K562 (cell line): ENCODE measurements around the gene SLC6A6. TPM values are rescaled to one million over a fixed set of nuclear protein-coding genes. Genes with fewer than 3 reads are reported as not detected.

Source experiments
- CHD4 ChIP-seq: fragments of 200-600 bp; sonication (generic); IDR thresholded peaks from 3 replicates; pipeline ENCODE4 v1.6.1; 2012; ENCODE audit warnings: low read depth, mild to moderate bottlenecking, mixed read lengths, low read length, inconsistent platforms; ENCODE audit not compliant: insufficient read depth, insufficient replicate concordance, poor library complexity, severe bottlenecking
- CTBP1 ChIP-seq: fragments of 450-650 bp; IDR thresholded peaks from 2 replicates; pipeline ENCODE4 v1.6.1; 2016; ENCODE audit warnings: borderline replicate concordance
- EZH2 ChIP-seq: IDR thresholded peaks from 2 replicates; pipeline ENCODE4 v1.6.1; 2012; ENCODE audit warnings: low read depth, mild to moderate bottlenecking, inconsistent platforms, low read length, borderline replicate concordance
- FOXK2 ChIP-seq, 2 experiments: fragments of 450-650 bp; IDR thresholded peaks in 1 of 2; conservative IDR thresholded peaks in 1 of 2; 2 replicates each; pipeline ENCODE4 v1.6.1; 2016; ENCODE audit warnings: low read depth in 2 of 2, mild to moderate bottlenecking in 1 of 2
- ILF3 ChIP-seq: fragments of 450-650 bp; IDR thresholded peaks from 2 replicates; pipeline ENCODE4 v1.6.1; 2018; ENCODE audit warnings: antibody characterized with exemption, mild to moderate bottlenecking, moderate library complexity, borderline replicate concordance
- MCM7 ChIP-seq, 2 experiments: fragments of 450-650 bp; IDR thresholded peaks; 2 replicates each; pipeline ENCODE4 v1.6.1; 2016 to 2018
- MTF1 ChIP-seq: fragments of 250-450 bp; sonication (Bioruptor Pico); IDR thresholded peaks from 2 replicates; pipeline ENCODE4 v1.9.0; 2021; ENCODE audit warnings: moderate library complexity, mild to moderate bottlenecking, inconsistent platforms, borderline replicate concordance
- MYNN ChIP-seq, 2 experiments: sonication (generic); formaldehyde crosslinking in 1 of 2; IDR thresholded peaks; 2 replicates each; pipeline versions ENCODE4 v1.5.0 to v1.6.1; 2016 to 2020; ENCODE audit warnings: antibody characterized with exemption in 1 of 2, missing genetic modification reagents in 1 of 2
- RAD51 ChIP-seq: fragments of 450-650 bp; IDR thresholded peaks from 2 replicates; pipeline ENCODE4 v1.7.1; 2016; ENCODE audit warnings: low read depth, mild to moderate bottlenecking, borderline replicate concordance
- RBM34 ChIP-seq: fragments of 200-400 bp; formaldehyde crosslinking; IDR thresholded peaks from 2 replicates; pipeline ENCODE4 v1.6.1; 2018; ENCODE audit warnings: low read length, borderline replicate concordance; ENCODE audit not compliant: insufficient read depth
- SAP30 ChIP-seq: fragments of 200-600 bp; sonication (generic); IDR thresholded peaks from 2 replicates; pipeline ENCODE4 v1.6.1; 2012; ENCODE audit warnings: borderline replicate concordance, low read depth, mild to moderate bottlenecking, moderate library complexity, low read length, control low read depth, inconsistent platforms; ENCODE audit not compliant: insufficient read depth, poor library complexity, severe bottlenecking
- SIN3A ChIP-seq, 2 experiments: fragments of 150-350 bp in 1 of 2; IDR thresholded peaks; 2 replicates each; pipeline ENCODE4 v1.6.1; 2011 to 2016; ENCODE audit warnings: borderline replicate concordance in 2 of 2, low read depth in 2 of 2, low read length in 2 of 2, mild to moderate bottlenecking in 2 of 2, moderate library complexity in 2 of 2; ENCODE audit not compliant: control insufficient read depth in 1 of 2
- SMARCC2 ChIP-seq: fragments of 450-650 bp; IDR thresholded peaks from 2 replicates; pipeline ENCODE4 v1.6.1; 2017; ENCODE audit warnings: antibody characterized with exemption, moderate library complexity, mild to moderate bottlenecking, low read depth
- TEAD1 ChIP-seq, 2 experiments: fragments of 450-650 bp in 1 of 2; sonication (generic) in 1 of 2; formaldehyde crosslinking; IDR thresholded peaks; 2 replicates each; pipeline versions ENCODE4 v1.4.0 to v1.8.0; 2020 to 2022; ENCODE audit warnings: mild to moderate bottlenecking in 2 of 2, missing genetic modification reagents in 1 of 2
- WHSC1 ChIP-seq: IDR thresholded peaks from one replicate; pipeline ENCODE4 v1.6.1; 2012; ENCODE audit warnings: low read length, control low read depth, inconsistent platforms
- YY1 ChIP-seq, 3 experiments: IDR thresholded peaks; 2 replicates each; pipeline ENCODE4 v1.6.1; 2011; ENCODE audit warnings: low read length in 2 of 3, mild to moderate bottlenecking in 2 of 3, moderate library complexity in 2 of 3, borderline replicate concordance in 1 of 3, control low read depth in 1 of 3, low read depth in 1 of 3; ENCODE audit not compliant: insufficient read depth in 3 of 3, insufficient replicate concordance in 2 of 3, control insufficient read depth in 1 of 3, insufficient read length in 1 of 3; ENCODE audit errors: extremely low read depth in 1 of 3
- ZFP91 ChIP-seq: sonication (generic); formaldehyde crosslinking; IDR thresholded peaks from 2 replicates; pipeline ENCODE4 v1.8.0; 2022; ENCODE audit warnings: mild to moderate bottlenecking, missing genetic modification reagents
- ZNF263 ChIP-seq: sonication (generic); formaldehyde crosslinking; IDR thresholded peaks from 2 replicates; pipeline ENCODE4 v1.8.0; 2022; ENCODE audit warnings: mild to moderate bottlenecking, missing genetic modification reagents, borderline replicate concordance
- ZNF589 ChIP-seq: fragments of 200-800 bp; sonication (Bioruptor generic); IDR thresholded peaks from 2 replicates; pipeline ENCODE4 v1.6.1; 2016; ENCODE audit warnings: low read depth, missing genetic modification characterization, missing compliant biosample characterization
- polyA plus RNA-seq, 8 experiments: library from polyadenylated mRNA; depleted of rRNA in 4 of 8; stranded (reverse) in 5 of 8; unstranded in 3 of 8; fragments of >200 nt; fragmentation: Nextera tagmentation in 2 of 8; fragmentation: Illumina TruSeq in 1 of 8; extraction: Ambion mirVana in 2 of 8; extraction: Trizol in 1 of 8; gene quantifications; 2 replicates each; pipeline versions ENCODE4 v1.2.1 to v1.2.3, GENCODE V29; 2011 to 2014; ENCODE audit warnings: inconsistent platforms in 1 of 8, missing spikeins in 1 of 8
- total RNA-seq, 7 experiments: library from RNA; depleted of rRNA in 6 of 7; stranded (reverse); fragments of >200 nt in 6 of 7; fragmentation: Illumina TruSeq in 2 of 7; extraction: Trizol in 2 of 7; gene quantifications; 2 replicates each; pipeline versions ENCODE4 v1.2.1 to v1.2.3, GENCODE V29; 2011 to 2021; ENCODE audit warnings: low replicate concordance in 1 of 7
- TF ChIP-seq, protein P1 (sequence below): fragments of 450-650 bp; IDR thresholded peaks from 2 replicates; pipeline ENCODE4 v1.7.1; 2018; ENCODE audit warnings: mild to moderate bottlenecking, low read depth; ENCODE audit not compliant: partially characterized antibody

The SLC6A6 gene
- total and polyA plus RNA-seq, 9 of the 15 experiments (the other 6 are each of a cell fraction or from before 2014, with no cell fraction given), result 12.3 to 203 (median 93.2) TPM

- no peak; a peak in 1 of 4 replicates for TF ChIP-seq TEAD1 (CRISPR knock-in tag; IDR thresholded peaks at IDR 0.05)
- peak in 2 of 3 experiments; percentile 16 to 38 for TF ChIP-seq YY1 (IDR thresholded peaks at IDR 0.05; ENCODE audit: borderline replicate concordance in 1 of 3, control insufficient read depth in 1 of 3, extremely low read depth in 1 of 3, insufficient read depth in 3 of 3, insufficient read length in 1 of 3, insufficient replicate concordance in 2 of 3, low read depth in 1 of 3, low read length in 2 of 3)
- TF ChIP-seq CHD4, result peak; percentile 9
- TF ChIP-seq ZFP91 (CRISPR knock-in tag), result no peak
- peak; percentile 75; the same call in 1 of the 2 replicates for TF ChIP-seq CTBP1
- peak; percentile 77 to 90 for TF ChIP-seq FOXK2 (conservative IDR thresholded peaks at IDR 0.05 in 1 of 2, IDR thresholded peaks at IDR 0.05 in 1 of 2; ENCODE audit: low read depth in 2 of 2)
- TF ChIP-seq RAD51, result peak; percentile 56; the same call in 1 of the 2 replicates
- TF ChIP-seq, protein P1, sequence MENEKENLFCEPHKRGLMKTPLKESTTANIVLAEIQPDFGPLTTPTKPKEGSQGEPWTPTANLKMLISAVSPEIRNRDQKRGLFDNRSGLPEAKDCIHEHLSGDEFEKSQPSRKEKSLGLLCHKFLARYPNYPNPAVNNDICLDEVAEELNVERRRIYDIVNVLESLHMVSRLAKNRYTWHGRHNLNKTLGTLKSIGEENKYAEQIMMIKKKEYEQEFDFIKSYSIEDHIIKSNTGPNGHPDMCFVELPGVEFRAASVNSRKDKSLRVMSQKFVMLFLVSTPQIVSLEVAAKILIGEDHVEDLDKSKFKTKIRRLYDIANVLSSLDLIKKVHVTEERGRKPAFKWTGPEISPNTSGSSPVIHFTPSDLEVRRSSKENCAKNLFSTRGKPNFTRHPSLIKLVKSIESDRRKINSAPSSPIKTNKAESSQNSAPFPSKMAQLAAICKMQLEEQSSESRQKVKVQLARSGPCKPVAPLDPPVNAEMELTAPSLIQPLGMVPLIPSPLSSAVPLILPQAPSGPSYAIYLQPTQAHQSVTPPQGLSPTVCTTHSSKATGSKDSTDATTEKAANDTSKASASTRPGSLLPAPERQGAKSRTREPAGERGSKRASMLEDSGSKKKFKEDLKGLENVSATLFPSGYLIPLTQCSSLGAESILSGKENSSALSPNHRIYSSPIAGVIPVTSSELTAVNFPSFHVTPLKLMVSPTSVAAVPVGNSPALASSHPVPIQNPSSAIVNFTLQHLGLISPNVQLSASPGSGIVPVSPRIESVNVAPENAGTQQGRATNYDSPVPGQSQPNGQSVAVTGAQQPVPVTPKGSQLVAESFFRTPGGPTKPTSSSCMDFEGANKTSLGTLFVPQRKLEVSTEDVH, result peak; percentile 41
- TF ChIP-seq WHSC1, result no peak
- no peak for TF ChIP-seq ILF3
- no peak for TF ChIP-seq EZH2
- TF ChIP-seq MCM7 (IDR thresholded peaks at IDR 0.05), result no peak
- TF ChIP-seq ZNF589 (CRISPR knock-in tag), result peak; percentile 53; the same call in 1 of the 2 replicates
- 0 out of 2 replicates have a peak, but pooled peaks have one; percentile 9 for TF ChIP-seq MTF1 (CRISPR knock-in tag)
- TF ChIP-seq RBM34, result no peak
- no peak for TF ChIP-seq ZNF263 (CRISPR knock-in tag)
- TF ChIP-seq SMARCC2, result no peak
- peak; percentile 87 to 95; a peak in 3 of 4 replicates for TF ChIP-seq SIN3A (IDR thresholded peaks at IDR 0.05; ENCODE audit: borderline replicate concordance in 2 of 2, control insufficient read depth in 1 of 2, low read depth in 2 of 2, low read length in 2 of 2)
- TF ChIP-seq SAP30, result peak; percentile 47
- TF ChIP-seq MYNN (IDR thresholded peaks at IDR 0.05), result peak; percentile 87
- TF ChIP-seq MYNN (CRISPR knock-in tag; IDR thresholded peaks at IDR 0.05), result no peak
Observed at GRCh38 chr3:14371573-14372474, 30.6 kb upstream of the SLC6A6 start (continued).
